SIG-M5 (cell line): ENCODE results near the gene BIN1.

Experiments used
- DNase-seq: peaks from one replicate; lab custom pipeline; 2025; lab: John Stamatoyannopoulos, UW

Gene BIN1

DNA sequence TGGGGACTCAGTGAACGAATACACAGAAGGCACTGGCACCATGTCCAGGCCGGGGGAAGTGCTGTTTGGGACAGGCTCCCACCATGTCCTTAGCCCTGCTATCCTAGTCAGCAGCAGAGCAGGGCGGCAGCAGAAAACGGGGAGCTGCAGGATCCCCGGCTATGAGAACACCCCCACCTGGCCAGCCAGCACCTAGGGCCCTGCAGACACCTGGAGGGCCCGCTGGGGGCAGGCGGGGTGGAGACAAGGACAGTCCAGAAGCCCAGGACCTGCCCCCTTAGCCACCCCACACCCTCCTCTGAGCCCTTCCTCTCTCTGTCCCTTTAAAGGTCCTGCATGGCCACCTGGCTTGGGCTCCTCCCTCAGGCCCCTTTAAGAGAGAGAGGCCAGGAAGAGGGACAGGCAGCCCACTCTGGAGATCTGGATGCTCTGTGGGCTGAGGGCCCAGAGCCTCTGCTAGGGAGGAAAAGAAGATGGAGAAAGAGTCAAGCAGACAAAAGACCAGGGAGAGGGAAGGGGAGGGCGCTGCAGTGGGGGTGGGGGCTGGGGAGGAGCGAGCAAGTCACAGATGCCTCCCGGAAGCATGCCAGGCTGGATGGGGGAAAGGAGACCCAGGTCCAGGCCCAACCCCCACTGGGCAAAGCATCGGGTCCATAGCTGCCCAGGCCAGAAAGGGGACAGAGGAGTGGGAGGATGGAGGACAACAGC lies 48.6 kb downstream of the BIN1 start:
- no peak for DNase-seq

- no peak for DNase-seq
Measured at GRCh38 chr2:127057371-127058245, 49.3 kb downstream of the BIN1 start.

GRCh38 chr2:127056631-127057370 lies 50.2 kb downstream of the BIN1 start:
- no peak for DNase-seq

DNA sequence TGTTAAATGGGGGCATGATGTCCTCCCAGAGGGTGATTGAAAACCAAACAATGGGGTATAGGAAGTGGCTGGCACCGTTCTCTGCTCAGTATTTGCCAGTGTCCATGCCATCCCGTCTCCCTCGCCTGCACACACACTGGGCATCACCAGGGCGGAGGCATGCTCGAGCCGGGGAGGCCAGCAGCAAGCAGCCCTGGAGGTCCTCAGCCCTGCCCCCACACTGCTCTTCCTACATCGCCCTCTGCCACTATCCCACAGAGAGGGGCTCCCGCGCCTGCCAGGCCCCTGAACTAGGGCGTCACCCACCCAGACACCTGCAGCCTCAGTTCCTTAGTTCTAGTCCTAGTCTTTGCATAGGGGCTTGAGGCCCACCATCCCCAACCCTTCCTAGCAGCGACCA lies 50.9 kb downstream of the BIN1 start:
- no peak for DNase-seq

DNA sequence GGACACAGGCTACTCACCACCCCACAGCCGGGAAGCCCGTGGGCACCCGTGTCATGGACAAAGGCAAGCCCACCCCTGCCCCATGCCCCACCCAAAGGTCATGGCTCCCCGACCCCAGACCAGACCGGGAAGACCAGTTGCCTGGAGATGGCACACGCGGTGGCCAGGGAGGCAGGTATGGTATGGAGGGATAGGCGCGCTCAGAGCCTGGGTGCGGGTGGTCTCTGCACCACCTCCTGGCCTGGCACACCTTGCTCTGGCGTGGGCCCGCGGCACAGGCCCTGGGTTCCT lies 51.2 kb downstream of the BIN1 start:
- no peak for DNase-seq

- DNase-seq = no peak
Measured at GRCh38 chr2:127054996-127055785, 51.8 kb downstream of the BIN1 start.

- DNase-seq = no peak
Measured at GRCh38 chr2:127054604-127054930, 52.4 kb downstream of the BIN1 start.

- DNase-seq = no peak
Measured at GRCh38 chr2:127053731-127054603, 53.0 kb downstream of the BIN1 start.

DNA sequence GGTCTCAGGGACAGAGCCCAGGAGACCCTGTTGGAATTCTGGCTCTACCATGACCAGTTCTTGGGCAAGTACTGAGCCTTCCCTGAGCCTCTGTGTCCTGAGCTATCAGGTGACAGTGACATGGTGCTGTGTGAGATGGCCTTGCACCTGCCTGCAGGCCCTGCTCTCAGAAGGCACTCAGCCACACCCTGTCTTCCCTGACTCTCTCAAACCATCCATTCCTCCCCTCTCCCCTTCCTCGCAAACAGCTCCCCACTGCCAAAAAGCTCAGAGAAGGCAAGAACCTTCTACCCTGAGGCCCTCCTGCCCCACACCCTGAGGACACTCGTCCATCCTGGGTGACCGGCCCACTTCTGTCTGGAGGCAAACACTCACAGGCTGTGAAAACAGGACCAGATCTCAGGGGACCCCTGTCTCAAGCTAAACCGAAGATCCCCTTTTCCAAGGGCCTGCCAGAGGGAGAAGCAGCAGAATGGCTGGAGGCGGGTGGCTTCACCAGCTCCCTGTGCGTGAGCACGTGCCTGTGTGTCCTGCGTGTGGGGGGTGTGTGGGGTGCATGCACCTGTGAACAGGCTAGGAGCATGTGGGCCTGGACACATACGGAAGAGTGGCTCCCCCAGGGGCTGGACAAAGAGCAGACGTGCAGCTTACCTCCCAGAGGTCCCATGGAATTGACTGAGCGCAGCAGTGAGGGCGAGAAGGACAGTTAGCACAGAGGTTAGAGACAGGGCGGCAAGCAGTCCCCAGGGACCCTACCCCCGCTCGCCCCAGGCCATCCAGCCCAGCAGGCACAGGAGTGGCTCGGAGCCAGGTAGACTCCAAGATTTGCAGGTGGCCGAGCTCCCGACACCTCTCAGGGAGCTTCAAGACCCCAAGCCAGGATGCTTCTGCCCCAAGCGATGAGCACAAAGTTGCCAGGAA lies 53.9 kb downstream of the BIN1 start:
- no peak for DNase-seq

DNA sequence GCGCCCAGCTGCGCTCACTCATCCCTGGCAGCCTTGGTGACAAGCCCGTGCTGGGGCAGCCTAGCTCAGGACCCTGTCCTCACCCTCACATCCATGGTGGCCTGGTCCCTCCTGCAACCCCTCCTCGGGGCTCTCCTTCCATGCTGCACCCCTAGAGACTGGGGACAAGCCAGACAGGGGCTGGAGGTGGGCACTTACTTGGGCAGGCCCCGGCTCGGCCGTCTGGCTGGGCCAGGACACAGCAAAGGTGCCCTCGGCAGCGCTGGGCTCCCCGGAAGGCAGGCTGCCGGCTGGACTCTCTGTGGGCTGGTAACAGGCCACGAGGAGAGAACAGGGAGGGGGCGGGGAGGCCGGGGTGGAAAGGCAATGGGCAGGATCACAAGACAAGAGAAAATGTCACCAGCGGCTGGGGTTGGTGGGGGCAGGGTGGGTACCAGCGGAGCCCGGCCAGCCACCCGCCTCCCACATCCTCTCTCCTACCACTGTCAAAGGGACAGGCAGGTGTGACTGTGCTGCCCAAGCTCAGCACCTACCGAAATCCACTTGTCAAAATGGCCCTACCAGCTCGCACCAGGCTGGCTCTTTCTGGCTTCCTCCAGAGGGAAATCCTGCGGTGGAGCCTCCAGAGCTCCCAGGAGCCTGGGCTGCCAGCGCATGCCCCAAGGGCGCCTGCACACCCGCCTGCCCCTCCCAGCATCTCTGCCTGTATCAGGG lies 54.7 kb downstream of the BIN1 start:
- no peak for DNase-seq

GRCh38 chr2:127051116-127052056 lies 55.6 kb downstream of the BIN1 start:
- DNase-seq = no peak

GRCh38 chr2:127050803-127051115 lies 56.2 kb downstream of the BIN1 start:
- DNase-seq = no peak

DNA sequence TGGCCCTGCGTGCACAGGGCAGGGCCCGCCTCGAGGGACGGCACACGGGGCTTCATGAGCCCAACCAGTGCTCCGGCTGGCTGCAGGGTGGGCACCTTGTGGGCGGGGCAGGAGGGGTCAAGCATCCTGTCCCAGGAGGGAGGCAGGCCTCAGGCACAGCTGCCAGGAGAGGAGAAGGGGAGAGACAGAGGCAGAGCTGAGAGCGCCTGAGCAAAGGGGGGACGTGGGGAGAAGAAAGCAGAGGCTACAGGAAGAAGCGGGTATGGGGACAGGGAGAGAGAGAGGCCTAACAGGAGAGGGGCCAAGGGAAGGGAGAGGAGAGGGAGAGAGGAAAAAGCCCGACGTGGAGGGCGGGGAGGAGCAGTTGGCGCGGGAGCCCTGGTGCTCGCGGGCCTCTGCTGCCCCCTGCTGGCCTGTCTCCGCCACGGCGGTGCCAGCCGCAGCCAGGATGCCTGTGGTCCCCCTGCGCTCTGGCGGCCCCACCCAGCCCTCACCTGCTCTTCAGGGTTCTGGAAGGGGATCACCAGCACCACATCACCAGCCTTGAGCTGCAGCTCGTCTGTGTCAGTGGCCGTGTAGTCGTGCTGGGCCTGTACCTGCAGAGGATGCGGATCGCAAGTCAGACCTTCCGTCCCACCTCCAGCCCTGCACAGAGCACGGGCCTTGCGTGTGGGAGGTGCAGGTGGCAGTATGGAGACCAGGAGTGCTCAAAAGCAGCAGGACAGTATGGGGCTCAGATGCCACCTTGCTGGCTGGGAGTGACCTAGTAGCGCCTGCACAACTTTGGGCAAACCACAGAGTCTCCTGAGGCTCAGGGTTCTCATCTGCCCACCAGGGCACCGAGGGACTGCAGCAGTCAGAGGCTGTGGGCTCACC lies 56.8 kb downstream of the BIN1 start:
- no peak for DNase-seq

- no peak for DNase-seq
Measured at GRCh38 chr2:127048969-127049897, 57.7 kb downstream of the BIN1 start.

GRCh38 chr2:127048618-127048935 lies 58.4 kb downstream of the BIN1 start:
- DNase-seq = no peak
